Trophoblast cell (in vitro differentiated cells and primary cell): ENCODE measurements around the gene SESN1.

ENCODE experiments used
- DNase-seq, 2 donors: peaks; one replicate each; pipeline ENCODE4 v3.0.0-alpha.2; 2016
- H2AFZ ChIP-seq: 2 replicates; pipeline ENCODE4 v1.6.1; 2013; ENCODE audit warnings: low read length, moderate library complexity, mild to moderate bottlenecking; ENCODE audit not compliant: insufficient read depth, poor library complexity
- H2AK5ac ChIP-seq: 2 replicates; pipeline ENCODE4 v1.6.1; 2013; ENCODE audit warnings: mild to moderate bottlenecking, low read length
- H2BK120ac ChIP-seq: 2 replicates; pipeline ENCODE4 v1.6.1; 2013; ENCODE audit warnings: low read length, mild to moderate bottlenecking, moderate library complexity; ENCODE audit not compliant: insufficient read depth, poor library complexity
- H2BK12ac ChIP-seq: 2 replicates; pipeline ENCODE4 v1.6.1; 2013; ENCODE audit warnings: mild to moderate bottlenecking, low read length, moderate library complexity
- H2BK5ac ChIP-seq: 2 replicates; pipeline ENCODE4 v1.6.1; 2013; ENCODE audit warnings: low read length, low read depth, moderate library complexity, mild to moderate bottlenecking; ENCODE audit not compliant: poor library complexity
- H3K14ac ChIP-seq: 2 replicates; pipeline ENCODE4 v1.6.1; 2013; ENCODE audit warnings: mild to moderate bottlenecking, low read length
- H3K18ac ChIP-seq: 2 replicates; pipeline ENCODE4 v1.6.1; 2013; ENCODE audit warnings: mild to moderate bottlenecking, low read length
- H3K23ac ChIP-seq: 2 replicates; pipeline ENCODE4 v1.6.1; 2013; ENCODE audit warnings: low read length
- H3K27ac ChIP-seq: 2 replicates; pipeline ENCODE4 v1.5.1; 2013; ENCODE audit warnings: low read depth, mild to moderate bottlenecking, inconsistent platforms, low read length, moderate library complexity
- H3K27me3 ChIP-seq: 2 replicates; pipeline ENCODE4 v1.6.1; 2013; ENCODE audit warnings: inconsistent platforms, mild to moderate bottlenecking, low read length, moderate library complexity; ENCODE audit not compliant: insufficient read depth
- H3K36me3 ChIP-seq, 2 experiments: 1 replicate in 1 of 2; 2 replicates in 1 of 2; pipeline ENCODE4 v1.6.1; 2013; ENCODE audit warnings: low read length in 2 of 2, mild to moderate bottlenecking in 2 of 2, moderate library complexity in 1 of 2; ENCODE audit not compliant: insufficient read depth in 2 of 2, control insufficient read depth in 1 of 2
- H3K4ac ChIP-seq: 2 replicates; pipeline ENCODE4 v1.6.1; 2013; ENCODE audit warnings: low read depth, mild to moderate bottlenecking, low read length, moderate library complexity
- H3K4me1 ChIP-seq, 2 experiments: 1 replicate in 1 of 2; 2 replicates in 1 of 2; pipeline ENCODE4 v1.6.1; 2013; ENCODE audit warnings: low read length in 2 of 2, mild to moderate bottlenecking in 2 of 2, moderate library complexity in 1 of 2; ENCODE audit not compliant: insufficient read depth in 2 of 2, control insufficient read depth in 1 of 2
- H3K4me2 ChIP-seq: 2 replicates; pipeline ENCODE4 v1.6.1; 2013; ENCODE audit warnings: inconsistent platforms, mild to moderate bottlenecking, low read length, moderate library complexity
- H3K4me3 ChIP-seq: 2 replicates; pipeline ENCODE4 v1.5.1; 2013; ENCODE audit warnings: mild to moderate bottlenecking, low read depth, low read length, inconsistent platforms
- H3K79me1 ChIP-seq: one replicate; pipeline ENCODE4 v1.6.1; 2013; ENCODE audit warnings: low read length
- H3K79me2 ChIP-seq: 2 replicates; pipeline ENCODE4 v1.6.1; 2013; ENCODE audit warnings: low read length, mild to moderate bottlenecking; ENCODE audit not compliant: control insufficient read depth, insufficient read depth, poor library complexity
- H3K9ac ChIP-seq: 2 replicates; pipeline ENCODE4 v1.6.1; 2013; ENCODE audit warnings: mild to moderate bottlenecking, low read length
- H3K9me3 ChIP-seq: 2 replicates; pipeline ENCODE4 v1.6.1; 2013; ENCODE audit warnings: low read depth, mild to moderate bottlenecking, control low read depth, inconsistent platforms, low read length; ENCODE audit not compliant: insufficient read depth
- H4K12ac ChIP-seq: 2 replicates; pipeline ENCODE4 v1.6.1; 2013; ENCODE audit warnings: low read depth, mild to moderate bottlenecking, low read length, moderate library complexity
- H4K8ac ChIP-seq: 2 replicates; pipeline ENCODE4 v1.6.1; 2013; ENCODE audit warnings: low read depth, mild to moderate bottlenecking, low read length, moderate library complexity
- H4K91ac ChIP-seq: one replicate; pipeline ENCODE4 v1.6.1; 2013; ENCODE audit warnings: low read depth, mild to moderate bottlenecking, low read length, moderate library complexity
- WGBS: extraction: QIAGEN DNeasy Blood & Tissue Kit; methylation state at CpG from one replicate; pipeline ENCODE4 v1.1.7; 2013; ENCODE audit warnings: missing lambda C conversion rate; ENCODE audit not compliant: insufficient read length, insufficient coverage; ENCODE audit errors: extremely low coverage; 5-methylcytosine and 5-hydroxymethylcytosine counted together

The SESN1 gene

DNA sequence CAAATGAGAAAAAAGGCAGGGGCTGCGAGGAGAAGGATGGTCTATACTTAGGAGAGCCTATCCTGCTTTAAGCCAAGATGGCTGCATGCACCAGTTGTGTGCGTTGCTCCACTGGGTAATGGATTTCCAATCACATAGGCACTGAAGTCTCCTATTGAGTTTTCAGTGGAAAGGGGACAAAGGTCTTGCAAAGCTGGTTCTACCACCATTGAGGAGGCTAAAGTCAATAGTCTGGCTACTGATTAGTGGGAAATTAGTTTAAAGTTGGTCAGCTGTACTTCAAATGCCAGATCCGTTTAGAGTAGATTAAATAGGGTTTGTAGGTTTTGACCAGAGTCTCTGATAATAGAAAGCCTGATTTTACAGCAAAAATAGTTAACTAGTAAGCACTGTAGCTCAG lies 104.9 kb downstream of the SESN1 start:
- Histone ChIP-seq H3K14ac (no peak overlapping the region), H3K23ac (no peak overlapping the region), H3K27ac (no peak overlapping the region), H3K36me3 (peaks cover 13 to 16% of the 10 kb centered on the region in 2 experiments), H3K4me1 (no peaks in the 10 kb centered on the region), H3K79me2 (no peaks in the 10 kb centered on the region), H3K4me3 (no peak overlapping the region), H2AK5ac (no peak overlapping the region), H3K18ac (no peak overlapping the region), H4K8ac (no peak overlapping the region), H3K4me2 (no peak overlapping the region), H2BK120ac (no peak overlapping the region), H2BK5ac (no peak overlapping the region), H3K9me3 (no peaks in the 10 kb centered on the region), H3K27me3 (no peaks in the 10 kb centered on the region), H2AFZ (no peak overlapping the region), H4K91ac (no peak overlapping the region), H3K9ac (no peak overlapping the region), H3K79me1 (no peaks in the 10 kb centered on the region), H3K4ac (no peak overlapping the region), H2BK12ac (no peak overlapping the region), H4K12ac (no peak overlapping the region)
- peak in 1 of 2 donors; percentile 37 for DNase-seq
- no CpG with 5 or more reads among the region's 3 CpGs for WGBS

DNA sequence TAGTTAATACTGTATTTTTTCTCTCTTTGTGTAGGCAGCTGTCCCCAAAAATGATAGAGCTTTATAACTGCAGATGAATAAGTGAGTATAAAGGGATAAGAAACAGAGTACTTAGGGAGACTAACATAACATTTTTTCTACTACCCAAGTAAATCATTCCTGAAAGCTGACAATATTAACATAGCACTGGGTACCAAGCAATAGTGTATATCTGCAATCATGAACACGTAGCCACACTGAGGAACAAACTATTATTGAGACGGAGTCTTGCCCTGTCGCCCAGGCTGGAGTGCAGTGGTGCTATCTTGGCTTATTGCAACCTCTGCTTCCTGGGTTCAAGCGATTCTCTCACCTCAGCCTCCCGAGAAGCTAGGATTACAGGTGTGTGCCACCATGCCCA lies 105.9 kb downstream of the SESN1 start:
- Histone ChIP-seq H3K9ac (no peak overlapping the region), H3K4me2 (no peak overlapping the region), H2AK5ac (no peak overlapping the region), H4K12ac (no peak overlapping the region), H3K27ac (no peak overlapping the region), H2AFZ (no peak overlapping the region), H2BK12ac (no peak overlapping the region), H2BK5ac (no peak overlapping the region), H4K8ac (no peak overlapping the region), H3K79me2 (no peaks in the 10 kb centered on the region), H3K79me1 (no peaks in the 10 kb centered on the region), H3K4me1 (no peaks in the 10 kb centered on the region), H3K36me3 (peaks cover 12 to 15% of the 10 kb centered on the region in 2 experiments), H3K14ac (no peak overlapping the region), H3K18ac (no peak overlapping the region), H3K9me3 (no peaks in the 10 kb centered on the region), H3K27me3 (no peaks in the 10 kb centered on the region), H2BK120ac (no peak overlapping the region), H3K23ac (no peak overlapping the region), H3K4me3 (no peak overlapping the region), H4K91ac (no peak overlapping the region), H3K4ac (no peak overlapping the region)
- DNase-seq, result no peak
- WGBS, result no CpG with 5 or more reads among the region's 5 CpGs

- H3K23ac ChIP-seq, result no peak overlapping the region
- H2BK5ac ChIP-seq, result no peak overlapping the region
- no peaks in the 10 kb centered on the region for H3K79me2 ChIP-seq
- H4K12ac ChIP-seq, result no peak overlapping the region
- no peak overlapping the region for H3K4me2 ChIP-seq
- H3K18ac ChIP-seq, result no peak overlapping the region
- DNase-seq, result peak in 1 of 2 donors; percentile 49
- H3K79me1 ChIP-seq, result no peaks in the 10 kb centered on the region
- no peak overlapping the region for H2AK5ac ChIP-seq
- no peak overlapping the region for H3K4me3 ChIP-seq
- no peaks in the 10 kb centered on the region for H3K27me3 ChIP-seq
- H2BK120ac ChIP-seq, result no peak overlapping the region
- no peaks in the 10 kb centered on the region for H3K4me1 ChIP-seq
- H3K36me3 ChIP-seq, result peaks cover 12 to 15% of the 10 kb centered on the region in 2 experiments
- H2BK12ac ChIP-seq, result no peak overlapping the region
- no CpG with 5 or more reads among the region's 3 CpGs for WGBS
- no peak overlapping the region for H3K4ac ChIP-seq
- H4K91ac ChIP-seq, result no peak overlapping the region
- no peak overlapping the region for H3K9ac ChIP-seq
- H4K8ac ChIP-seq, result no peak overlapping the region
- H3K27ac ChIP-seq, result no peak overlapping the region
- no peak overlapping the region for H2AFZ ChIP-seq
- H3K9me3 ChIP-seq, result no peaks in the 10 kb centered on the region
- no peak overlapping the region for H3K14ac ChIP-seq
Measured at GRCh38 chr6:108988296-108988695, 106.3 kb downstream of the SESN1 start.

GRCh38 chr6:108987156-108987555 lies 107.5 kb downstream of the SESN1 start:
- Histone ChIP-seq H3K18ac (no peak overlapping the region), H3K27me3 (no peaks in the 10 kb centered on the region), H2BK5ac (no peak overlapping the region), H4K8ac (no peak overlapping the region), H3K14ac (no peak overlapping the region), H4K12ac (no peak overlapping the region), H3K27ac (no peak overlapping the region), H2AFZ (no peak overlapping the region), H3K4me3 (no peak overlapping the region), H3K4me1 (no peaks in the 10 kb centered on the region), H4K91ac (no peak overlapping the region), H3K9ac (no peak overlapping the region), H3K23ac (no peak overlapping the region), H2BK120ac (no peak overlapping the region), H3K36me3 (peaks cover 12 to 14% of the 10 kb centered on the region in 2 experiments), H3K79me1 (no peaks in the 10 kb centered on the region), H3K9me3 (no peaks in the 10 kb centered on the region), H3K79me2 (no peaks in the 10 kb centered on the region), H2AK5ac (no peak overlapping the region), H3K4me2 (no peak overlapping the region), H3K4ac (no peak overlapping the region), H2BK12ac (no peak overlapping the region)
- peak in 1 of 2 donors; percentile 43 for DNase-seq
